AG04449 (cell line): Measurements from ENCODE around the gene ANK2.

Experiments used
- CTCF ChIA-PET: fragments of 350-600 bp; formaldehyde crosslinking; extraction: SDS; loops from one replicate; lab custom pipeline; 2021; ENCODE audit warnings: antibody characterized with exemption; lab: Yijun Ruan, JAX
- POLR2A ChIA-PET: fragments of 400-600, 350-600 bp; formaldehyde crosslinking; extraction: SDS; loops from one replicate; lab custom pipeline; 2020; ENCODE audit warnings: antibody characterized with exemption, inconsistent platforms; lab: Yijun Ruan, JAX
- DNase-seq: peaks from one replicate; pipeline ENCODE4 v3.0.0-alpha.2; 2010; ENCODE audit warnings: low read depth, low spot score
- H3K4me3 ChIP-seq: 2 replicates; pipeline ENCODE4 v1.5.1; 2011; ENCODE audit warnings: low read depth, mild to moderate bottlenecking, control low read depth, low read length
- CTCF ChIP-seq: IDR thresholded peaks from one replicate; pipeline ENCODE4 v1.5.1; 2011; ENCODE audit warnings: mild to moderate bottlenecking, moderate library complexity, low read length, control low read depth, inconsistent platforms; ENCODE audit not compliant: insufficient read depth; ENCODE audit errors: missing control alignments

ANK2 gene

DNA sequence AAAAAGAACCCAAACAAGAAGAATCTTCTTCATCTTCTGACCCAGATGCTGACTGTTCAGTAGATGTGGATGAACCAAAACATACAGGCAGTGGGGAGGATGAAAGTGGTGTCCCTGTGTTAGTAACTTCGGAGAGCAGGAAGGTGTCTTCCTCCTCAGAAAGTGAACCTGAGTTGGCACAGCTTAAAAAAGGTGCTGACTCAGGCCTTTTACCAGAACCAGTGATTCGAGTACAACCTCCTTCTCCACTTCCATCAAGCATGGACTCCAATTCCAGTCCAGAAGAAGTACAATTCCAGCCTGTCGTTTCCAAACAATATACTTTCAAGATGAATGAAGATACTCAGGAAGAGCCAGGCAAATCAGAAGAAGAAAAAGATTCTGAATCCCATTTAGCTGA is 307.0 kb downstream of the ANK2 start:
- DNase-seq, result no peak
- no peak overlapping the region for H3K4me3 ChIP-seq
- TF ChIP-seq CTCF, result no peak
- POLR2A ChIA-PET, result interaction anchor here (1.5 kb wide), 1 partner anchor 12 kb away, joined by 6 read pairs; no protein-coding TSS in a partner anchor
- CTCF ChIA-PET, result interaction anchor here (0.7 to 1.5 kb wide), 3 partner anchors 12 to 253 kb away, joined by 3 read pairs; no protein-coding TSS in a partner anchor

DNA sequence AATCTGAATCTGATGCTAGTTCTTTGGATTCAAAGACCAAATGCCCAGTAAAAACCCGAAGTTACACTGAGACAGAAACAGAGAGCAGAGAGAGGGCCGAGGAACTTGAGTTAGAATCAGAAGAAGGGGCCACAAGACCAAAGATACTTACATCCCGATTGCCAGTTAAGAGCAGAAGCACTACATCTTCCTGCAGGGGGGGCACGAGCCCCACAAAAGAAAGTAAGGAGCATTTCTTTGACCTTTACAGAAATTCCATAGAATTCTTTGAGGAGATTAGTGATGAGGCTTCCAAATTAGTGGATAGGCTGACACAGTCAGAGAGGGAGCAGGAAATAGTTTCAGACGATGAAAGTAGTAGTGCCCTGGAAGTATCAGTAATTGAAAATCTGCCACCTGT is 309.3 kb downstream of the ANK2 start:
- DNase-seq, result no peak
- no peak for TF ChIP-seq CTCF
- ChIA-PET POLR2A (no interaction called here), CTCF (no interaction called here)
- H3K4me3 ChIP-seq, result no peak overlapping the region

DNA sequence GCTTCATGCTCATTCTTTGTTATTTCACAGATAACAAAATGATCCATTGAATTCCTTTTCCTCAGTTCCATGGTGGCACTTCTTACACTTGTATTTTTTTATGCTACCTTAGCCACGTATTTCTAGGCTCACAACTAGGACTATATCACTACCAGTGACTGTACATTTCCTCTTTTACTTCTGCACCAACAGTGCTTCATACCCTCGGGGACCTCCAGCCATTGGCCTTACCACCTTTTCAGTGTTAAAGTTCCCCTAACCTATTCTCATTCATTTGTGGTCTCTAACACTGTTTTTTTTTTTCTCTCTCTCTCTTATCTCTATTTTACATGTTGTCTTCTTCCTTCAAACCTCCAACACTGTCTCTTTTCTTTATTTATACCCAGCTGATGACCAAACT is 315.9 kb downstream of the ANK2 start:
- no peak overlapping the region for H3K4me3 ChIP-seq
- CTCF ChIA-PET, result no interaction called here
- POLR2A ChIA-PET, result no interaction called here
- TF ChIP-seq CTCF, result no peak
- DNase-seq, result no peak

GRCh38 chr4:113368056-113368455 is 318.6 kb downstream of the ANK2 start:
- no peak overlapping the region for H3K4me3 ChIP-seq
- DNase-seq, result peak; percentile 70
- TF ChIP-seq CTCF, result no peak
- CTCF ChIA-PET, result interaction anchor here (0.5 to 1.6 kb wide), 5 partner anchors 9 to 60 kb away, joined by 3 to 4 read pairs (median 3); no protein-coding TSS in a partner anchor
- POLR2A ChIA-PET, result interaction anchor here (1.0 to 1.4 kb wide), 2 partner anchors 12 to 612 kb away, joined by 3 to 6 read pairs; partner anchors contain the start of gene ARSJ

GRCh38 chr4:113371111-113371510 is 321.7 kb downstream of the ANK2 start:
- DNase-seq, result no peak
- TF ChIP-seq CTCF, result no peak
- no peak overlapping the region for H3K4me3 ChIP-seq
- POLR2A ChIA-PET, result no interaction called here
- CTCF ChIA-PET, result interaction anchor here (1.0 kb wide), 1 partner anchor 10 kb away, joined by 3 read pairs; no protein-coding TSS in a partner anchor

DNA sequence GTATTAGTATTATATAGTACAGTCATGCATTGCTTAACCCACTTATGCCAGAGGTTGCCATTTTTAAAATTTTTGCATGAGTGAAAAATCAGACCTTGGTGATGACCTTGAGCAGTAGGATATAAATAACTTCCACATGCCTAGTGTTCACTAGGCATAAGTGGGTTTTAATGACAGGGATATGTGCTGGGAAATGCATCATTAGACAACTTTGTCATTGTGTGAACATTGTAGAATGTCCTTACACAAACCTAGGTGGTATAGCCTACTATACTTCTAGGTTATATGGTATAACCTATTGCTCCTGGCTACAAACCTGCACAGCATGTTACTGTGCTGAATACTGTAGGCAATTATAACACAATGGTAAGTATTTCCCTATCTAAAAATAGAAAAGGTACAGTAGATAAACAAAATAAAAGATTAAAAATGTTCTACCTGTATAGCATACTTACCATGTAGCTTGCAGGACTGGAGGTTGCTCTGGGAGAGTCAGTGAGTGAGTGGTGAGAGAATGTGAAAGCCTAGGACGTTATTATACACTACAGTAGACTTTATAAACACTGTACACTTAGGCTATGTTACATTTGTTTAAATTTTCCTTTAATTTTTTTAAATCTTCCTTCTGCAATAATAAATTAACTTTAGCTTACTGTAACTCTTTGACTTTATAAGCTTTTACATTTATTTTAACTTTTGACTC is 326.7 kb downstream of the ANK2 start:
- ChIA-PET CTCF (interaction anchor here (1.4 kb wide), 1 partner anchor 8 kb away, joined by 3 read pairs; no protein-coding TSS in a partner anchor), POLR2A (no interaction called here)
- TF ChIP-seq CTCF, result no peak
- H3K4me3 ChIP-seq, result no peak overlapping the region
- DNase-seq, result no peak
